K562 (cell line): ENCODE measurements around the gene KPTN. TPM values are rescaled to one million over a fixed set of nuclear protein-coding genes. Genes with fewer than 3 reads are reported as not detected.

Source experiments
- ATF1 ChIP-seq, 2 experiments: fragments of 450-650 bp in 1 of 2; IDR thresholded peaks; 2 replicates each; pipeline ENCODE4 v1.6.1; 2016; ENCODE audit warnings: missing compliant biosample characterization in 1 of 2, missing genetic modification characterization in 1 of 2
- EWSR1 ChIP-seq: fragments of 450-650 bp; IDR thresholded peaks from 2 replicates; pipeline ENCODE4 v1.6.1; 2018; ENCODE audit warnings: borderline replicate concordance, mild to moderate bottlenecking, low read depth, moderate library complexity; ENCODE audit not compliant: partially characterized antibody
- KDM4B ChIP-seq, 2 experiments: fragments of 450-650 bp in 1 of 2; sonication (generic) in 1 of 2; IDR thresholded peaks; 2 replicates each; pipeline ENCODE4 v1.6.1; 2016 to 2017; ENCODE audit warnings: borderline replicate concordance in 2 of 2, antibody characterized with exemption in 1 of 2, low read depth in 1 of 2, mild to moderate bottlenecking in 1 of 2
- NFIC ChIP-seq: fragments of 450-650 bp; IDR thresholded peaks from 2 replicates; pipeline ENCODE4 v1.6.1; 2017; ENCODE audit warnings: mild to moderate bottlenecking, inconsistent platforms
- NR4A1 ChIP-seq, 2 experiments: fragments of 250-450 bp in 1 of 2; fragments of 450-650 bp in 1 of 2; sonication (Bioruptor Pico) in 1 of 2; IDR thresholded peaks; 2 replicates each; pipeline versions ENCODE4 v1.4.0 to v1.6.1; 2016 to 2020; ENCODE audit warnings: mild to moderate bottlenecking in 2 of 2, missing compliant biosample characterization in 1 of 2, missing genetic modification characterization in 1 of 2, moderate library complexity in 1 of 2
- PHF21A ChIP-seq: fragments of 450-650 bp; IDR thresholded peaks from 2 replicates; pipeline ENCODE4 v1.6.1; 2017; ENCODE audit warnings: low read depth, borderline replicate concordance
- POLR2H ChIP-seq: IDR thresholded peaks from 2 replicates; pipeline ENCODE4 v1.6.1; 2016; ENCODE audit warnings: missing genetic modification characterization, low read depth, mild to moderate bottlenecking, control low read depth, missing compliant biosample characterization, moderate library complexity
- TAF9B ChIP-seq: fragments of 450-650 bp; IDR thresholded peaks from 2 replicates; pipeline ENCODE4 v1.6.1; 2018; ENCODE audit warnings: mild to moderate bottlenecking; ENCODE audit not compliant: partially characterized antibody
- TCF7 ChIP-seq: sonication (generic); IDR thresholded peaks from 2 replicates; pipeline ENCODE4 v1.6.1; 2016; ENCODE audit warnings: antibody characterized with exemption, borderline replicate concordance
- VEZF1 ChIP-seq: fragments of 200-800 bp; sonication (Bioruptor generic); IDR thresholded peaks from 2 replicates; pipeline ENCODE4 v1.6.1; 2017; ENCODE audit warnings: missing genetic modification characterization, missing compliant biosample characterization
- ZFPM2 ChIP-seq: fragments of 250-450 bp; sonication (Bioruptor Pico); IDR thresholded peaks from 2 replicates; pipeline ENCODE4 v1.5.1; 2022; ENCODE audit warnings: mild to moderate bottlenecking
- ZNF3 ChIP-seq: fragments of 250-450 bp; sonication (Bioruptor Pico); IDR thresholded peaks from 2 replicates; pipeline ENCODE4 v1.5.0; 2021; ENCODE audit warnings: mild to moderate bottlenecking, moderate library complexity
- ZNF408 ChIP-seq: fragments of 250-450 bp; sonication (Bioruptor Pico); IDR thresholded peaks from 2 replicates; pipeline ENCODE4 v1.4.0; 2020; ENCODE audit warnings: low read depth, mild to moderate bottlenecking, moderate library complexity
- polyA plus RNA-seq, 8 experiments: library from polyadenylated mRNA; depleted of rRNA in 4 of 8; stranded (reverse) in 5 of 8; unstranded in 3 of 8; fragments of >200 nt; fragmentation: Nextera tagmentation in 2 of 8; fragmentation: Illumina TruSeq in 1 of 8; extraction: Ambion mirVana in 2 of 8; extraction: Trizol in 1 of 8; gene quantifications; 2 replicates each; pipeline versions ENCODE4 v1.2.1 to v1.2.3, GENCODE V29; 2011 to 2014; ENCODE audit warnings: inconsistent platforms in 1 of 8, missing spikeins in 1 of 8
- total RNA-seq, 7 experiments: library from RNA; depleted of rRNA in 6 of 7; stranded (reverse); fragments of >200 nt in 6 of 7; fragmentation: Illumina TruSeq in 2 of 7; extraction: Trizol in 2 of 7; gene quantifications; 2 replicates each; pipeline versions ENCODE4 v1.2.1 to v1.2.3, GENCODE V29; 2011 to 2021; ENCODE audit warnings: low replicate concordance in 1 of 7
- TF ChIP-seq, protein P1 (sequence below), 2 experiments: IDR thresholded peaks; 2 replicates each; pipeline ENCODE4 v1.6.1; 2012; ENCODE audit warnings: improper control_type of control experiment in 2 of 2, low read depth in 2 of 2, low read length in 2 of 2, borderline replicate concordance in 1 of 2
- TF ChIP-seq, protein P2 (sequence below): sonication (generic); formaldehyde crosslinking; IDR thresholded peaks from 2 replicates; pipeline ENCODE4 v1.8.0; 2022; ENCODE audit warnings: mild to moderate bottlenecking, missing genetic modification reagents
- TF ChIP-seq, protein P3 (sequence below), 2 experiments: fragments of 450-650 bp in 1 of 2; sonication (generic) in 1 of 2; formaldehyde crosslinking; conservative IDR thresholded peaks; 2 replicates each; pipeline versions ENCODE4 v1.4.0 to v1.8.1; 2020 to 2022; ENCODE audit warnings: mild to moderate bottlenecking in 1 of 2, missing genetic modification reagents in 1 of 2
- TF ChIP-seq, protein P4 (sequence below): fragments of 450-650 bp; IDR thresholded peaks from 2 replicates; pipeline ENCODE4 v1.6.1; 2016; ENCODE audit warnings: antibody characterized with exemption

Gene KPTN
- total and polyA plus RNA-seq, 9 of the 15 experiments (the other 6 are each of a cell fraction or from before 2014, with no cell fraction given): 0.56 to 18.2 (median 8.5) TPM

DNA sequence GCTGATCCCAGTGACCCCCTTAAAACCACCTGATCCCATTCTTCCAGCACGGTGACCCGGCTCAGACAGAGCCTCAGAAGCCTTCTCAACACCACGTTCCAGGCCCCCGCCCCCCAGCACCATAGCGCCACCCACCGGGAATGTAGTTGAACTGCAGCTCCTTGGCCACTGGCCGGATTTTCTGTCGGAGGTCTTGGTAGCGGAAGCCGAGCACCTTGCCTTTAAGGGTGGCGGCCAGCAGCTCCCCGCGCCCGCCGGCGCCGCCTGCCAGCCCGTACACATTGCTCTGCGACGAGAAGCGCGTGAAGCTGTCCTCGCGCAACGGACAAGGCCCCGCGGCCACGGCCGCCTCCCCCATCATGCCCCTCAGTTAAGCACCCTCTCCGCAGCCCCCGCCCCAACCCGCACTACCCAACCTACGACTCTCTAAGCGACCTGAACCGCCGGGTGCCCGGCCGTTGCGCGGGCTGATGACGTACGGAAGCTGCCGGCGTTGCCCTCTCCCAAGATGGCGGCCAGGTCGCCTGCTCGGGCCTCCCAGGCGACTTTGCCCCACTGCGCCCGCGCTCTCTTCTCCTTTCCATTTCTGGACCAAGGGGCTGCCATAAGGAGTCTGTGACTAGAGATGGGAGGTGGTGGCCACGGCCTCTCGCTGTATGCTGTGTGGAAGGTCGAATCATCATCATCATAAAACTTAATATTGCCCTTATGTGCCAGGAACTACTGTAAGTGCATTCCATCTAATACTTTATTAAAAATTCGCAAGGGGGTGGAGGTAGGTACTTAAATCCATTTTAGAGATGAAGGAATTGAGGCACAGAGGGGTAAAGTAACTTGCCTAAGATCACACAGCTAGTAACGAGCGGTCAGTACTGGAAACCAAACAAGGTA, at the start of gene KPTN (continued):
- TF ChIP-seq, protein P1, sequence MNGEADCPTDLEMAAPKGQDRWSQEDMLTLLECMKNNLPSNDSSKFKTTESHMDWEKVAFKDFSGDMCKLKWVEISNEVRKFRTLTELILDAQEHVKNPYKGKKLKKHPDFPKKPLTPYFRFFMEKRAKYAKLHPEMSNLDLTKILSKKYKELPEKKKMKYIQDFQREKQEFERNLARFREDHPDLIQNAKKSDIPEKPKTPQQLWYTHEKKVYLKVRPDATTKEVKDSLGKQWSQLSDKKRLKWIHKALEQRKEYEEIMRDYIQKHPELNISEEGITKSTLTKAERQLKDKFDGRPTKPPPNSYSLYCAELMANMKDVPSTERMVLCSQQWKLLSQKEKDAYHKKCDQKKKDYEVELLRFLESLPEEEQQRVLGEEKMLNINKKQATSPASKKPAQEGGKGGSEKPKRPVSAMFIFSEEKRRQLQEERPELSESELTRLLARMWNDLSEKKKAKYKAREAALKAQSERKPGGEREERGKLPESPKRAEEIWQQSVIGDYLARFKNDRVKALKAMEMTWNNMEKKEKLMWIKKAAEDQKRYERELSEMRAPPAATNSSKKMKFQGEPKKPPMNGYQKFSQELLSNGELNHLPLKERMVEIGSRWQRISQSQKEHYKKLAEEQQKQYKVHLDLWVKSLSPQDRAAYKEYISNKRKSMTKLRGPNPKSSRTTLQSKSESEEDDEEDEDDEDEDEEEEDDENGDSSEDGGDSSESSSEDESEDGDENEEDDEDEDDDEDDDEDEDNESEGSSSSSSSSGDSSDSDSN (IDR thresholded peaks at IDR 0.05; ENCODE audit: borderline replicate concordance in 1 of 2, low read depth in 2 of 2, low read length in 2 of 2): no peak
- peak; percentile 65; the same call in 1 of the 2 replicates for TF ChIP-seq POLR2H
- TF ChIP-seq PHF21A: no peak; the same call in 1 of the 2 replicates
- TF ChIP-seq, protein P2, sequence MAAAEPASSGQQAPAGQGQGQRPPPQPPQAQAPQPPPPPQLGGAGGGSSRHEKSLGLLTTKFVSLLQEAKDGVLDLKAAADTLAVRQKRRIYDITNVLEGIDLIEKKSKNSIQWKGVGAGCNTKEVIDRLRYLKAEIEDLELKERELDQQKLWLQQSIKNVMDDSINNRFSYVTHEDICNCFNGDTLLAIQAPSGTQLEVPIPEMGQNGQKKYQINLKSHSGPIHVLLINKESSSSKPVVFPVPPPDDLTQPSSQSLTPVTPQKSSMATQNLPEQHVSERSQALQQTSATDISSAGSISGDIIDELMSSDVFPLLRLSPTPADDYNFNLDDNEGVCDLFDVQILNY (CRISPR knock-in tag): no peak
- no peak for TF ChIP-seq TAF9B
- no peak; a peak in 1 of 4 replicates for TF ChIP-seq KDM4B (IDR thresholded peaks at IDR 0.05; ENCODE audit: borderline replicate concordance in 2 of 2, low read depth in 1 of 2)
- TF ChIP-seq, protein P3, sequence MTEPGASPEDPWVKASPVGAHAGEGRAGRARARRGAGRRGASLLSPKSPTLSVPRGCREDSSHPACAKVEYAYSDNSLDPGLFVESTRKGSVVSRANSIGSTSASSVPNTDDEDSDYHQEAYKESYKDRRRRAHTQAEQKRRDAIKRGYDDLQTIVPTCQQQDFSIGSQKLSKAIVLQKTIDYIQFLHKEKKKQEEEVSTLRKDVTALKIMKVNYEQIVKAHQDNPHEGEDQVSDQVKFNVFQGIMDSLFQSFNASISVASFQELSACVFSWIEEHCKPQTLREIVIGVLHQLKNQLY (CRISPR knock-in tag; conservative IDR thresholded peaks at IDR 0.05): no peak
- TF ChIP-seq ZNF408 (CRISPR knock-in tag): no peak
- TF ChIP-seq ZFPM2: no peak
- TF ChIP-seq ATF1 (CRISPR knock-in tag; IDR thresholded peaks at IDR 0.05): peak; percentile 98
- peak; percentile 100 for TF ChIP-seq ATF1 (tag; IDR thresholded peaks at IDR 0.05)
- TF ChIP-seq ZNF3 (CRISPR knock-in tag): no peak
- TF ChIP-seq VEZF1: peak; percentile 85
- 0 out of 2 replicates have a peak, but pooled peaks have one; percentile 26 for TF ChIP-seq TCF7
- 0 out of 2 replicates have a peak, but pooled peaks have one; percentile 43 for TF ChIP-seq NFIC
- TF ChIP-seq, protein P4, sequence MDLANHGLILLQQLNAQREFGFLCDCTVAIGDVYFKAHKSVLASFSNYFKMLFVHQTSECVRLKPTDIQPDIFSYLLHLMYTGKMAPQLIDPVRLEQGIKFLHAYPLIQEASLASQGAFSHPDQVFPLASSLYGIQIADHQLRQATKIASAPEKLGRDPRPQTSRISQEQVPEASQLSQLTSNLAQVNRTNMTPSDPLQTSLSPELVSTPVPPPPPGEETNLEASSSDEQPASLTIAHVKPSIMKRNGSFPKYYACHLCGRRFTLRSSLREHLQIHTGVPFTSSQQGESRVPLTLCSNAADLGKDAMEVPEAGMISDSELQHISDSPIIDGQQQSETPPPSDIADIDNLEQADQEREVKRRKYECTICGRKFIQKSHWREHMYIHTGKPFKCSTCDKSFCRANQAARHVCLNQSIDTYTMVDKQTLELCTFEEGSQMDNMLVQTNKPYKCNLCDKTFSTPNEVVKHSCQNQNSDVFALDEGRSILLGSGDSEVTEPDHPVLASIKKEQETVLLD: no peak
- no peak for TF ChIP-seq NR4A1 (CRISPR knock-in tag; IDR thresholded peaks at IDR 0.05)
- no peak for TF ChIP-seq NR4A1 (tag; IDR thresholded peaks at IDR 0.05)
- no peak for TF ChIP-seq EWSR1
